ENCODE results near the gene PDE10A.

The PDE10A gene

GRCh38 chr6:165514621-165515020 lies 148.4 kb downstream of the PDE10A start:
- H3K4me3 ChIP-seq (replicated peaks; ENCODE audit: insufficient read depth, low read length) = no peak overlapping the region
- H3K27me3 ChIP-seq (ENCODE audit: insufficient read depth, poor library complexity, severe bottlenecking) = no peaks in the 10 kb centered on the region
- TF ChIP-seq REST (IDR thresholded peaks at IDR 0.05; ENCODE audit: insufficient replicate concordance, low read depth) (no peak), SPI1 (IDR thresholded peaks at IDR 0.05; ENCODE audit: borderline replicate concordance, low read depth) (no peak), CTCF (IDR thresholded peaks at IDR 0.05; ENCODE audit: insufficient read depth, low read length) (no peak), GABPA (IDR thresholded peaks at IDR 0.05; ENCODE audit: low read depth) (no peak), POLR2AphosphoS5 (IDR thresholded peaks at IDR 0.05; ENCODE audit: low read depth) (no peak)
- no peak for DNase-seq (ENCODE audit: low read depth in 1 of 2, low spot score in 1 of 2)
- no peak overlapping the region for H3K27ac ChIP-seq (replicated peaks)

GRCh38 chr6:165511807-165512206 lies 151.2 kb downstream of the PDE10A start:
- Histone ChIP-seq H3K27me3 (ENCODE audit: insufficient read depth, poor library complexity, severe bottlenecking) (no peaks in the 10 kb centered on the region), H3K4me3 (replicated peaks; ENCODE audit: insufficient read depth, low read length) (no peak overlapping the region), H3K27ac (replicated peaks) (no peak overlapping the region)
- no peak for DNase-seq (ENCODE audit: low read depth in 1 of 2, low spot score in 1 of 2)
- TF ChIP-seq REST (IDR thresholded peaks at IDR 0.05; ENCODE audit: insufficient replicate concordance, low read depth) (no peak), SPI1 (IDR thresholded peaks at IDR 0.05; ENCODE audit: borderline replicate concordance, low read depth) (no peak), CTCF (IDR thresholded peaks at IDR 0.05; ENCODE audit: insufficient read depth, low read length) (no peak), GABPA (IDR thresholded peaks at IDR 0.05; ENCODE audit: low read depth) (no peak), POLR2AphosphoS5 (IDR thresholded peaks at IDR 0.05; ENCODE audit: low read depth) (no peak)

- Histone ChIP-seq H3K27me3 (ENCODE audit: insufficient read depth, poor library complexity, severe bottlenecking) (no peaks in the 10 kb centered on the region), H3K4me3 (replicated peaks; ENCODE audit: insufficient read depth, low read length) (no peak overlapping the region), H3K27ac (replicated peaks) (no peak overlapping the region)
- TF ChIP-seq REST (IDR thresholded peaks at IDR 0.05; ENCODE audit: insufficient replicate concordance, low read depth) = no peak
- TF ChIP-seq POLR2AphosphoS5 (IDR thresholded peaks at IDR 0.05; ENCODE audit: low read depth) = no peak
- TF ChIP-seq GABPA (IDR thresholded peaks at IDR 0.05; ENCODE audit: low read depth) = no peak
- no peak for TF ChIP-seq SPI1 (IDR thresholded peaks at IDR 0.05; ENCODE audit: borderline replicate concordance, low read depth)
- no peak for TF ChIP-seq CTCF (IDR thresholded peaks at IDR 0.05; ENCODE audit: insufficient read depth, low read length)
- no peak for DNase-seq (ENCODE audit: low read depth in 1 of 2, low spot score in 1 of 2)
Measured at GRCh38 chr6:165508321-165508869, 154.6 kb downstream of the PDE10A start.

Measured in HL-60 (cell line).